ENCODE measurements around the gene IZUMO4. TPM values are rescaled to one million over a fixed set of nuclear protein-coding genes. Genes with fewer than 3 reads are reported as not detected.

Gene IZUMO4
- total and polyA plus RNA-seq, 5 donors: 1.1 to 3.3 (median 2.5) TPM

DNA sequence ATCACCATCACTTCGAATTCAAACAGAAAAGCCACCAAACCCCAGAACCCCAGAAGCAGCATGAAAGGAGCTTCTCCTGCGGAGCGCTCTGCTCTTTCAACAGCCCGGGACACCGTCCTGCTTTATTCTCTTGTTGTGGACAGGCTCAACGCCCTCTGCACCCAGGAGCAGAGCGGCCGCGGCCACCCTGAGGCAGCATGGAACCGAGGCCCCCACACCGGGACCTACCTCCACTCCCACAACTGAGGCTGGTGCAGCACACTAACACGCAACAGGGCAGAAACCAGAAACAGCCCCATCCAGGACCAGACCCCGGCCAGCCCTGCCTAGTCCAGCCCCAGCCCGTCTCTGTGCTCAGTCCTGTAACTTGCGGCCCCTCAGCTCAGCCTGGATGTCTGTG is 47.5 kb downstream of the IZUMO4 start:
- ATAC-seq: peak in 1 of 2 donors; percentile 6
- Histone ChIP-seq H3K9me3 (ENCODE audit: control insufficient read depth, low read length) (no peaks in the 10 kb centered on the region), H3K4me3 (ENCODE audit: low read length) (no peak overlapping the region), H3K4me1 (ENCODE audit: control insufficient read depth, insufficient read depth, low read length) (peaks cover 3% of the 10 kb centered on the region), H3K27me3 (ENCODE audit: control insufficient read depth, insufficient read depth) (no peaks in the 10 kb centered on the region), H3K27ac (ENCODE audit: low read length) (no peak overlapping the region)
- DNase-seq: no peak
- 91% methylated on average over 15 of the region's 15 CpGs for WGBS
- intact Hi-C loops (cut with DNase I): no loop called here

DNA sequence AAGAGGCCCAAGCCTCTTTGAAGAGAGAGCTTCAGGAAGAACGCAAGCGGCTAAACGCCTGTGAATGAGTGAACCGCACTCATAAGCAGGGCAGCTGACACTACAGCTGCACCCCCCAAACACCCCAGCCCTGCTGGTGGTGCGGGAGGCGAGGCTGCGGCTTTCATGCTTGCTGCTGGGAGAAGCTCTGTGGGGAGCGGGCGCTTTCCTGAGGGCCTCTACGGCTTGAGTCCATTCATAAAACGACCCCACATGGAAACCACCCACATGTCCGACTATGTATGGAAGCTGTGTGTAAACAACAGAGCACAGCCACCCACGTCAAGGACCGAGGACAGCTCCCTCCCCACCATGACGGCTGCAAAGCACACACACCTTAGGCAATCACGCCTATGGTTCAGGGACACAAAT is 49.1 kb downstream of the IZUMO4 start:
- no peaks in the 10 kb centered on the region for H3K9me3 ChIP-seq (ENCODE audit: control insufficient read depth, low read length)
- no peak for ATAC-seq
- no peak for DNase-seq
- 67% methylated on average over 16 of the region's 16 CpGs for WGBS
- H3K4me3 ChIP-seq (ENCODE audit: low read length): no peak overlapping the region
- peaks cover 6% of the 10 kb centered on the region for H3K4me1 ChIP-seq (ENCODE audit: control insufficient read depth, insufficient read depth, low read length)
- no peak overlapping the region for H3K27ac ChIP-seq (ENCODE audit: low read length)
- H3K27me3 ChIP-seq (ENCODE audit: control insufficient read depth, insufficient read depth): no peaks in the 10 kb centered on the region
- intact Hi-C loops (cut with DNase I): no loop called here

DNA sequence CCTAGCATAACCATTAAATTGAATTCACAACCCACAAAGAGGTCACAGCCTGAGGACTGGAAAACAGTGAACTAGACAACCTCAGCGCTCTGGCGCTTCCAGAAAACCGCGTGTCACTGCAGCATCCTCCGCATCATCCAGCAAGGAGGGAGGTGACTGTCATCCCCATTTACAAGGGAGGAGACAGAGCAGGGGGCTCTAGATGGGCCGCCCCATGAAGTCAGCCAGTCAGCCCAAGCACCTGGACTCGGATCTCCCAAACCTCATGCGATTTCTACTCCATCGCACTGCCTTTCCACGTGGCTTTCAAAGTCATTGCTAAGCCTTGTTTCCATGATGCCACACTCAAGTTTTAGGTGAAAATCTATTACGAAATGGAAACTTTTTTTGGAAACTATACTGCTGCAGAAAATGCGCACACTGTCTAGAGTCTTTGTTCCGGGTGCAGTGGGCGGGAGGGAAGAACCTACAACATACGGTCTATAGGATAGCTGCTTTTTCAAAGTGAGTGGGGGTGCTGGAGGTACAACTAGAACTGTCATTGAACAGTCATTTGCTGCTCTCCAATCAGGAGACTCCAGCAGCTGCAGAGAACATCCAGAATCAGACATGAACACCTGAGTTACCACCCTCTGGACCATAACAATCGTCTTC is 51.9 kb downstream of the IZUMO4 start:
- DNase-seq (no peak), ATAC-seq (no peak)
- H3K27me3 ChIP-seq (ENCODE audit: control insufficient read depth, insufficient read depth): no peaks in the 10 kb centered on the region
- no peaks in the 10 kb centered on the region for H3K9me3 ChIP-seq (ENCODE audit: control insufficient read depth, low read length)
- intact Hi-C loops (cut with DNase I): no loop called here
- no peak overlapping the region for H3K4me3 ChIP-seq (ENCODE audit: low read length)
- H3K27ac ChIP-seq (ENCODE audit: low read length): no peak overlapping the region
- WGBS: 86% methylated on average over 16 of the region's 16 CpGs
- peaks cover 6% of the 10 kb centered on the region for H3K4me1 ChIP-seq (ENCODE audit: control insufficient read depth, insufficient read depth, low read length)

Other genes starting within 250 kb of the IZUMO4 start
- 10 to 100 TPM; 12.8 to 22.1 (median 17.4) TPM for gene REXO1, start 248.4 kb upstream of the IZUMO4 start, total RNA-seq
- 15.3 TPM for gene REXO1, start 248.4 kb upstream of the IZUMO4 start, polyA plus RNA-seq
- 10 to 100 TPM in 1 of 4 donors, 1 to 10 TPM in 3; 6.4 to 11.1 (median 7.3) TPM for gene KLF16, start 233.3 kb upstream of the IZUMO4 start, total RNA-seq
- 4.5 TPM for gene KLF16, start 233.3 kb upstream of the IZUMO4 start, polyA plus RNA-seq
- 10 to 100 TPM; 64.4 to 71.3 (median 68.3) TPM for gene ABHD17A, start 211.4 kb upstream of the IZUMO4 start, total RNA-seq
- 96.0 TPM for gene ABHD17A, start 211.4 kb upstream of the IZUMO4 start, polyA plus RNA-seq
- 1 to 10 TPM; 1.2 to 2.7 (median 2.0) TPM for gene ADAT3, start 191.5 kb upstream of the IZUMO4 start, total RNA-seq
- gene ADAT3, start 191.5 kb upstream of the IZUMO4 start, polyA plus RNA-seq: 1.8 TPM
- gene SCAMP4, start 191.5 kb upstream of the IZUMO4 start, total RNA-seq: 10 to 100 TPM; 18.4 to 19.9 (median 18.9) TPM
- 16.1 TPM for gene SCAMP4, start 191.5 kb upstream of the IZUMO4 start, polyA plus RNA-seq
- 10 to 100 TPM; 25.6 to 32.2 (median 29.0) TPM for gene CSNK1G2, start 155.7 kb upstream of the IZUMO4 start, total RNA-seq
- 30.2 TPM for gene CSNK1G2, start 155.7 kb upstream of the IZUMO4 start, polyA plus RNA-seq
- gene BTBD2, start 81.2 kb upstream of the IZUMO4 start, total RNA-seq: 10 to 100 TPM; 52.7 to 68.4 (median 62.2) TPM
- 39.3 TPM for gene BTBD2, start 81.2 kb upstream of the IZUMO4 start, polyA plus RNA-seq
- 100 to 1,000 TPM in 3 of 4 donors, 10 to 100 TPM in 1; 96.9 to 151 (median 122) TPM for gene MKNK2, start 45.7 kb upstream of the IZUMO4 start, total RNA-seq
- 75.9 TPM for gene MKNK2, start 45.7 kb upstream of the IZUMO4 start, polyA plus RNA-seq
- 10 to 100 TPM; 20.9 to 27.0 (median 21.8) TPM for gene MOB3A, start 589 bp upstream of the IZUMO4 start, total RNA-seq
- 9.5 TPM for gene MOB3A, start 589 bp upstream of the IZUMO4 start, polyA plus RNA-seq
- 100 to 1,000 TPM in 2 of 4 donors, 10 to 100 TPM in 2; 82.7 to 145 (median 92.9) TPM for gene AP3D1, start 54.7 kb downstream of the IZUMO4 start, total RNA-seq
- gene AP3D1, start 54.7 kb downstream of the IZUMO4 start, polyA plus RNA-seq: 87.3 TPM
- 10 to 100 TPM; 12.3 to 17.1 (median 13.4) TPM for gene DOT1L, start 67.0 kb downstream of the IZUMO4 start, total RNA-seq
- gene DOT1L, start 67.0 kb downstream of the IZUMO4 start, polyA plus RNA-seq: 6.0 TPM
- 10 to 100 TPM; 39.9 to 51.8 (median 45.8) TPM for gene PLEKHJ1, start 139.4 kb downstream of the IZUMO4 start, total RNA-seq
- gene PLEKHJ1, start 139.4 kb downstream of the IZUMO4 start, polyA plus RNA-seq: 65.2 TPM
- 10 to 100 TPM; 30.0 to 34.9 (median 33.1) TPM for gene SF3A2, start 139.9 kb downstream of the IZUMO4 start, total RNA-seq
- gene SF3A2, start 139.9 kb downstream of the IZUMO4 start, polyA plus RNA-seq: 26.4 TPM
- gene AMH, start 152.4 kb downstream of the IZUMO4 start, total RNA-seq: 1 to 10 TPM in 2 of 4 donors, under 1 TPM in 2; 0.31 to 1.6 (median 1.1) TPM
- gene AMH, start 152.4 kb downstream of the IZUMO4 start, polyA plus RNA-seq: 0.36 TPM
- not detected for gene JSRP1, start 159.5 kb downstream of the IZUMO4 start, total RNA-seq
- gene JSRP1, start 159.5 kb downstream of the IZUMO4 start, polyA plus RNA-seq: 0.75 TPM
- 1 to 10 TPM; 1.0 to 3.1 (median 1.7) TPM for gene PEAK3, start 185.3 kb downstream of the IZUMO4 start, total RNA-seq
- gene PEAK3, start 185.3 kb downstream of the IZUMO4 start, polyA plus RNA-seq: 0.84 TPM
- gene LINGO3, start 211.2 kb downstream of the IZUMO4 start, total RNA-seq: not detected
- gene LINGO3, start 211.2 kb downstream of the IZUMO4 start, polyA plus RNA-seq: not detected
- gene LSM7, start 231.7 kb downstream of the IZUMO4 start, total RNA-seq: 10 to 100 TPM; 33.0 to 49.9 (median 41.4) TPM
- gene LSM7, start 231.7 kb downstream of the IZUMO4 start, polyA plus RNA-seq: 123 TPM
- gene SPPL2B, start 231.8 kb downstream of the IZUMO4 start, total RNA-seq: 10 to 100 TPM; 27.1 to 40.2 (median 31.8) TPM
- 28.1 TPM for gene SPPL2B, start 231.8 kb downstream of the IZUMO4 start, polyA plus RNA-seq

All from right cardiac atrium (tissue), 5 donors.